Measurements from ENCODE around the gene ZRSR2.

GRCh38 chrX:15854712-15855567 lies 64.7 kb downstream of the ZRSR2 start, which contains the start of gene AP1S2:
- TF ChIP-seq, protein P1, sequence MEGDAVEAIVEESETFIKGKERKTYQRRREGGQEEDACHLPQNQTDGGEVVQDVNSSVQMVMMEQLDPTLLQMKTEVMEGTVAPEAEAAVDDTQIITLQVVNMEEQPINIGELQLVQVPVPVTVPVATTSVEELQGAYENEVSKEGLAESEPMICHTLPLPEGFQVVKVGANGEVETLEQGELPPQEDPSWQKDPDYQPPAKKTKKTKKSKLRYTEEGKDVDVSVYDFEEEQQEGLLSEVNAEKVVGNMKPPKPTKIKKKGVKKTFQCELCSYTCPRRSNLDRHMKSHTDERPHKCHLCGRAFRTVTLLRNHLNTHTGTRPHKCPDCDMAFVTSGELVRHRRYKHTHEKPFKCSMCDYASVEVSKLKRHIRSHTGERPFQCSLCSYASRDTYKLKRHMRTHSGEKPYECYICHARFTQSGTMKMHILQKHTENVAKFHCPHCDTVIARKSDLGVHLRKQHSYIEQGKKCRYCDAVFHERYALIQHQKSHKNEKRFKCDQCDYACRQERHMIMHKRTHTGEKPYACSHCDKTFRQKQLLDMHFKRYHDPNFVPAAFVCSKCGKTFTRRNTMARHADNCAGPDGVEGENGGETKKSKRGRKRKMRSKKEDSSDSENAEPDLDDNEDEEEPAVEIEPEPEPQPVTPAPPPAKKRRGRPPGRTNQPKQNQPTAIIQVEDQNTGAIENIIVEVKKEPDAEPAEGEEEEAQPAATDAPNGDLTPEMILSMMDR (IDR thresholded peaks at IDR 0.05), result no peak
- TF ChIP-seq SMC3 (IDR thresholded peaks at IDR 0.05; ENCODE audit: low read depth, low read length) (no peak), POLR2AphosphoS5 (IDR thresholded peaks at IDR 0.05; ENCODE audit: low read depth, low read length) (peak; percentile 61; the same call in 1 of the 2 replicates), GATA2 (CRISPR knock-in tag; IDR thresholded peaks at IDR 0.05) (no peak), FOXM1 (IDR thresholded peaks at IDR 0.05; ENCODE audit: low read depth) (no peak), MAX (IDR thresholded peaks at IDR 0.05; ENCODE audit: low read depth) (peak; percentile 78), USF1 (IDR thresholded peaks at IDR 0.05; ENCODE audit: borderline replicate concordance, low read depth) (peak; percentile 96), SIN3A (IDR thresholded peaks at IDR 0.05; ENCODE audit: borderline replicate concordance, low read depth, low read length) (peak; percentile 49; the same call in 1 of the 2 replicates)
- TF ChIP-seq, protein P2, sequence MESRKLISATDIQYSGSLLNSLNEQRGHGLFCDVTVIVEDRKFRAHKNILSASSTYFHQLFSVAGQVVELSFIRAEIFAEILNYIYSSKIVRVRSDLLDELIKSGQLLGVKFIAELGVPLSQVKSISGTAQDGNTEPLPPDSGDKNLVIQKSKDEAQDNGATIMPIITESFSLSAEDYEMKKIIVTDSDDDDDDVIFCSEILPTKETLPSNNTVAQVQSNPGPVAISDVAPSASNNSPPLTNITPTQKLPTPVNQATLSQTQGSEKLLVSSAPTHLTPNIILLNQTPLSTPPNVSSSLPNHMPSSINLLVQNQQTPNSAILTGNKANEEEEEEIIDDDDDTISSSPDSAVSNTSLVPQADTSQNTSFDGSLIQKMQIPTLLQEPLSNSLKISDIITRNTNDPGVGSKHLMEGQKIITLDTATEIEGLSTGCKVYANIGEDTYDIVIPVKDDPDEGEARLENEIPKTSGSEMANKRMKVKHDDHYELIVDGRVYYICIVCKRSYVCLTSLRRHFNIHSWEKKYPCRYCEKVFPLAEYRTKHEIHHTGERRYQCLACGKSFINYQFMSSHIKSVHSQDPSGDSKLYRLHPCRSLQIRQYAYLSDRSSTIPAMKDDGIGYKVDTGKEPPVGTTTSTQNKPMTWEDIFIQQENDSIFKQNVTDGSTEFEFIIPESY (IDR thresholded peaks at IDR 0.05; ENCODE audit: borderline replicate concordance, low read depth), result no peak
